Nephron (organoid): Measurements from ENCODE around the gene SCGB3A1.

Experiments
- H3K27ac Mint-ChIP-seq, 3 experiments: 2 replicates each; pipeline ENCODE4 v1.8.0; 2020; ENCODE audit warnings: mixed read lengths in 3 of 3, mild to moderate bottlenecking in 2 of 3, moderate library complexity in 1 of 3
- H3K27me3 Mint-ChIP-seq: 2 replicates; pipeline ENCODE4 v1.8.0; 2021; ENCODE audit warnings: low read depth, mild to moderate bottlenecking, moderate library complexity, mixed read lengths
- H3K36me3 Mint-ChIP-seq: 2 replicates; pipeline ENCODE4 v1.8.0; 2020; ENCODE audit warnings: low read depth, mixed read lengths
- H3K4me1 Mint-ChIP-seq: 2 replicates; pipeline ENCODE4 v1.8.0; 2020; ENCODE audit warnings: mixed read lengths
- H3K4me3 Mint-ChIP-seq, 3 experiments: 2 replicates each; pipeline ENCODE4 v1.8.0; 2020; ENCODE audit warnings: mild to moderate bottlenecking in 3 of 3, mixed read lengths in 3 of 3, moderate library complexity in 2 of 3
- H3K9me3 Mint-ChIP-seq: 2 replicates; pipeline ENCODE4 v1.8.0; 2020; ENCODE audit warnings: mixed read lengths
- CTCF ChIP-seq, 3 experiments: fragments of 200-600 bp; sonication (generic); IDR thresholded peaks; one replicate each; pipeline ENCODE4 v1.5.0; 2021; ENCODE audit warnings: antibody characterized with exemption in 3 of 3; ENCODE audit not compliant: unreplicated experiment in 3 of 3

Gene SCGB3A1

GRCh38 chr5:180594311-180595045, 3.2 kb upstream of the SCGB3A1 start:
- no peaks in the 10 kb centered on the region for H3K36me3 Mint-ChIP-seq
- peaks cover 12% of the 10 kb centered on the region for H3K4me1 Mint-ChIP-seq
- TF ChIP-seq CTCF (IDR thresholded peaks at IDR 0.05; ENCODE audit: unreplicated experiment in 3 of 3): no peak

GRCh38 chr5:180593446-180594206, 2.3 kb upstream of the SCGB3A1 start:
- peaks cover 13% of the 10 kb centered on the region for H3K4me1 Mint-ChIP-seq
- peaks cover 49% of the 10 kb centered on the region for H3K27me3 Mint-ChIP-seq
- peak overlapping the region in 2 of 3 experiments; percentile 39 to 59 for H3K4me3 Mint-ChIP-seq
- H3K36me3 Mint-ChIP-seq: no peaks in the 10 kb centered on the region
- no peak for TF ChIP-seq CTCF (IDR thresholded peaks at IDR 0.05; ENCODE audit: unreplicated experiment in 3 of 3)
- H3K27ac Mint-ChIP-seq: peak overlapping the region in 1 of 3 experiments; percentile 48
- H3K9me3 Mint-ChIP-seq: peaks cover 6% of the 10 kb centered on the region

More at GRCh38 chr5:180594311-180595045, 3.2 kb upstream of the SCGB3A1 start:
- Mint-ChIP-seq H3K27me3 (peaks cover 40% of the 10 kb centered on the region), H3K4me3 (no peak overlapping the region), H3K9me3 (peaks cover 4% of the 10 kb centered on the region), H3K27ac (no peak overlapping the region)

GRCh38 chr5:180592176-180592575, 877 bp upstream of the SCGB3A1 start:
- TF ChIP-seq CTCF (IDR thresholded peaks at IDR 0.05; ENCODE audit: unreplicated experiment in 3 of 3): no peak

GRCh38 chr5:180590543-180591310, 572 bp downstream of the SCGB3A1 start:
- Mint-ChIP-seq H3K4me3 (peak overlapping the region in 1 of 3 experiments; percentile 27), H3K27ac (no peak overlapping the region), H3K27me3 (peaks cover 65% of the 10 kb centered on the region), H3K4me1 (peaks cover 13% of the 10 kb centered on the region), H3K9me3 (peaks cover 14% of the 10 kb centered on the region), H3K36me3 (no peaks in the 10 kb centered on the region)
- TF ChIP-seq CTCF (IDR thresholded peaks at IDR 0.05; ENCODE audit: unreplicated experiment in 3 of 3): no peak

More at GRCh38 chr5:180592176-180592575, 877 bp upstream of the SCGB3A1 start:
- Mint-ChIP-seq H3K27me3 (peaks cover 57% of the 10 kb centered on the region), H3K4me1 (peaks cover 13% of the 10 kb centered on the region), H3K36me3 (no peaks in the 10 kb centered on the region), H3K27ac (peak overlapping the region in 1 of 3 experiments; percentile 77), H3K4me3 (peak overlapping the region; percentile 79 to 81 (median 79)), H3K9me3 (peaks cover 6% of the 10 kb centered on the region)

GRCh38 chr5:180589771-180590542, 1.3 kb downstream of the SCGB3A1 start:
- H3K27ac Mint-ChIP-seq: no peak overlapping the region
- no peaks in the 10 kb centered on the region for H3K36me3 Mint-ChIP-seq
- H3K4me1 Mint-ChIP-seq: peaks cover 13% of the 10 kb centered on the region
- H3K27me3 Mint-ChIP-seq: peaks cover 62% of the 10 kb centered on the region
- TF ChIP-seq CTCF (IDR thresholded peaks at IDR 0.05; ENCODE audit: unreplicated experiment in 3 of 3): no peak
- peaks cover 17% of the 10 kb centered on the region for H3K9me3 Mint-ChIP-seq
- peak overlapping the region; percentile 58 to 73 (median 60) for H3K4me3 Mint-ChIP-seq
